Muscle layer of duodenum (tissue), 2 donors: ENCODE measurements around the gene SLC27A5.
"Not testable (repeated sequence)": the region's sequence is repeated elsewhere in the genome, so short reads cannot be mapped to it uniquely, and the experiment has no call there.

Source experiments
- H3K27ac ChIP-seq: one replicate; pipeline ENCODE4 v1.7.0; 2013; ENCODE audit warnings: mild to moderate bottlenecking, low read length
- H3K27me3 ChIP-seq: one replicate; pipeline ENCODE4 v1.7.0; 2013; ENCODE audit warnings: low read depth, mild to moderate bottlenecking, control low read depth, low read length
- H3K36me3 ChIP-seq, 2 donors: one replicate each; pipeline ENCODE4 v1.7.0; 2013; ENCODE audit warnings: low read length in 2 of 2, control low read depth in 1 of 2, mild to moderate bottlenecking in 1 of 2; ENCODE audit not compliant: insufficient read depth in 2 of 2, control insufficient read depth in 1 of 2
- H3K4me1 ChIP-seq, 2 donors: one replicate each; pipeline ENCODE4 v1.7.0; 2013; ENCODE audit warnings: low read length in 2 of 2, mild to moderate bottlenecking in 2 of 2, control low read depth in 1 of 2, moderate library complexity in 1 of 2; ENCODE audit not compliant: insufficient read depth in 2 of 2, control insufficient read depth in 1 of 2
- H3K4me3 ChIP-seq, 2 donors: one replicate each; pipeline ENCODE4 v1.7.0; 2013; ENCODE audit warnings: low read length in 2 of 2, low read depth in 1 of 2, mild to moderate bottlenecking in 1 of 2
- H3K9me3 ChIP-seq, 2 donors: one replicate each; pipeline ENCODE4 v1.7.0; 2013; ENCODE audit warnings: low read length in 2 of 2, control low read depth in 1 of 2, mild to moderate bottlenecking in 1 of 2; ENCODE audit not compliant: control insufficient read depth in 1 of 2
- donor health status: healthy.

The SLC27A5 gene

DNA sequence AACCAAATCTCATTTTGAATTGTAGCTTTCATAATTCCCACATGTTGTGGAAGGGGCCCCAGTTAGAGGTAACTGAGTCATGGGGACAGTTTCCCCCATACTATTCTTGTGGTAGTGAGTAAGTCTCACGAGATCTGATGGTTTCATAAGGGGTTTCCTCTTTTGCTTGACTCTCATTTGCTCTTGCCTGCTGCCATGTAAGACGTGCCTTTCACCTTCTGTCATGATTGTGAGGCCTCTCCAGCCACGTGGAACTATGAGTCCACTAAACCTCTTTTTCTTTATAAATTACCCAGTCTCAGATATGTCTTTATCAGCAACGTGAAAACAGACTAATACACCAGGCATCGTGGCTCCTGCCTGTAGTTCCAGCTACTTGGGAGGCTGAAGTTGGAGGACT, 61.8 kb downstream of the SLC27A5 start:
- not testable (repeated sequence) for H3K4me3 ChIP-seq, H3K4me1 ChIP-seq

DNA sequence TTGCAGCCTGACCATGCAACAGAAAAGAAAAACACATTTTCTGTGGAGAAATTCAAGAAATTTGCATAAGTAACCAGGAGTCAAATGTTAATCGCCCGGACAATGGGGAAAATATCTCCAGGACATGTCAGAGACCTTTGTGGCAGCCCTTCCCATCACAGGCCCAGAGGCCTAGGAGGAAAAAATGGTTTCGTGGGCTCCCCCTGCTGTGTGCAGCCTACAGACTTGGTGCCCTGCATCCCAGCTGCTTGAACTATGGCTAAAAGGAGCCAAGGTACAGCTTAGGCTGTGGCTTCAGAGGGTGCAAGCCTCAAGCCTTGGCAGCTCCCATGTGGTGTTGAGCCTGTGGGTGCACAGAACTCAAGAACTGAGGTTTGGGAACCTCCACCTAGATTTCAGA, 62.9 kb downstream of the SLC27A5 start:
- not testable (repeated sequence) for H3K4me3 ChIP-seq, H3K27ac ChIP-seq, H3K36me3 ChIP-seq, H3K4me1 ChIP-seq, H3K27me3 ChIP-seq, H3K9me3 ChIP-seq

More for the DNA sequence above, 61.8 kb downstream of the SLC27A5 start:
- H3K27ac ChIP-seq, H3K9me3 ChIP-seq, H3K27me3 ChIP-seq: not testable (repeated sequence)
- peaks cover 0 to 13% of the 10 kb centered on the region in 2 donors for H3K36me3 ChIP-seq
